Smooth muscle cell (in vitro differentiated cells): ENCODE results near the gene DLGAP1. TPM values are rescaled to one million over a fixed set of nuclear protein-coding genes. Genes with fewer than 3 reads are reported as not detected.

ENCODE experiments used
- DNase-seq: peaks from one replicate; lab custom pipeline; 2025; ENCODE audit not compliant: unreplicated experiment; lab: John Stamatoyannopoulos, UW
- H2AFZ ChIP-seq: fragments of 200-600 bp; sonication (generic); 2 replicates; pipeline ENCODE4 v1.6.0; 2016; ENCODE audit warnings: antibody characterized with exemption, low read depth, mild to moderate bottlenecking
- H3F3A ChIP-seq: fragments of 200-600 bp; sonication (generic); 2 replicates; pipeline ENCODE4 v1.6.0; 2017; ENCODE audit warnings: antibody characterized with exemption, low read depth
- H3K27ac ChIP-seq: fragments of 200-600 bp; sonication (generic); 2 replicates; pipeline ENCODE4 v1.5.1; 2016; ENCODE audit warnings: low read depth, mild to moderate bottlenecking
- H3K27me3 ChIP-seq: fragments of 200-600 bp; sonication (generic); 2 replicates; pipeline ENCODE4 v1.6.1; 2016; ENCODE audit warnings: low read depth, mild to moderate bottlenecking
- H3K36me3 ChIP-seq: fragments of 200-600 bp; sonication (generic); 2 replicates; pipeline ENCODE4 v1.5.1; 2016; ENCODE audit warnings: low read depth
- H3K4me1 ChIP-seq: fragments of 200-600 bp; sonication (generic); 2 replicates; pipeline ENCODE4 v1.5.1; 2016; ENCODE audit warnings: low read depth
- H3K4me2 ChIP-seq: fragments of 200-600 bp; sonication (generic); 2 replicates; pipeline ENCODE4 v1.6.0; 2016; ENCODE audit warnings: mild to moderate bottlenecking
- H3K4me3 ChIP-seq: fragments of 200-600 bp; sonication (generic); 2 replicates; pipeline ENCODE4 v1.5.1; 2016; ENCODE audit warnings: mild to moderate bottlenecking
- H3K79me2 ChIP-seq: fragments of 200-600 bp; sonication (generic); 2 replicates; pipeline ENCODE4 v1.6.0; 2016; ENCODE audit warnings: low read depth, mild to moderate bottlenecking
- H3K9ac ChIP-seq: fragments of 200-600 bp; sonication (generic); 2 replicates; pipeline ENCODE4 v1.6.0; 2016; ENCODE audit warnings: low read depth
- H3K9me3 ChIP-seq: fragments of 200-600 bp; sonication (generic); replicated peaks from 2 replicates; pipeline ENCODE4 v1.5.1; 2016; ENCODE audit warnings: low read depth
- H4K20me1 ChIP-seq: fragments of 200-600 bp; sonication (generic); 2 replicates; pipeline ENCODE4 v1.6.0; 2016; ENCODE audit warnings: low read depth
- WGBS: methylation state at CpG from one replicate; pipeline ENCODE4 v1.1.7; 2016; ENCODE audit warnings: low lambda C conversion rate; 5-methylcytosine and 5-hydroxymethylcytosine counted together
- polyA plus RNA-seq: library from polyadenylated mRNA; unstranded; fragments of >200 nt; fragmentation: Nextera tagmentation; extraction: Ambion mirVana; gene quantifications from 2 replicates; pipeline ENCODE4 v1.2.1, GENCODE V29; 2016
- total RNA-seq: library from RNA; depleted of rRNA; stranded (reverse); fragments of >200 nt; gene quantifications from 2 replicates; pipeline ENCODE4 v1.2.3, GENCODE V29; 2014
- TF ChIP-seq, protein P1 (sequence below): fragments of 200-600 bp; sonication (generic); IDR thresholded peaks from 2 replicates; pipeline ENCODE4 v1.5.1; 2017; ENCODE audit warnings: borderline replicate concordance, mild to moderate bottlenecking, antibody characterized with exemption; ENCODE audit not compliant: insufficient read depth, poor library complexity, severe bottlenecking

Gene DLGAP1
- total and polyA plus RNA-seq, 2 experiments from 2014 or later: 2.6 to 11.3 TPM

DNA sequence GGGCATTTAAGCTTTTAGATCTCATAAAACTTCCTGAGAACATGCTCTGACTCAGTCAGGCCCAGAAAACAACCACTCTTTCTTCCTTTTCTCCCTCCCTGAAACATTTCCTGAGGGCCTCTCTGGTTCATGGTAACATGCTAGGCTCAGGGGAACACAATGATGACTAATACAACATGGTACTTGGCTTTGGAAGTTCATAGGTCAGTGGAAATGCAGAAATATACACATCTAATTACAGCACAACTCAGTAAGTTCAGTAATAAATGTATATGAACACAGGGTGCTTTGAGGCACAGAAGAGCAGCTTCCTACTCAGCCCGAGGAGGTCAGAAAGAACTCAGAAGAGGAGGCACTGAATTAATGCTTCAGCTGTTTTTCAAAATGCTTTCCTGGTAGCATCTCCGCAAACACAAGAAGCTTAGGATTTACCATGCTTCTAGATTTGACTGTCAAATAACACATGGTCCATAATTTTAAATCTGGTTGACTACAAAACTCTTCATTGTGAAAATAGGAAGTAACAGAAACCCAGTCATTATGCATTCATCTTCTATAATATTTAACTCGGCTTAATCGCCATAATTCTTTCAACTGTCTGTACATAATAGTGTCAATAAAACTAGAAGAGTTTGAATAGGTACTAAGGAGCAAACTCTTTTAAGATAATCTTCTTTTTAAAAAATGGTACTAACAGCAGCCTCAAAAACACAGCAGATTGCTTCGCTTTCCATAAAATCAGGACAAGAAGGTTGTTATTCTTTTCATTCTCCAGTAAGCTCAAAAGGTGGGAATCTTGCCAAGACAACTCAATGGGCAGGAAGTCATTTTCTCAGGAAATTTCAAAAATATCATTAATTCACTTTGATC is 251.3 kb downstream of the DLGAP1 start:
- H3F3A ChIP-seq: no peaks in the 10 kb centered on the region
- H3K4me3 ChIP-seq: no peak overlapping the region
- TF ChIP-seq, protein P1, sequence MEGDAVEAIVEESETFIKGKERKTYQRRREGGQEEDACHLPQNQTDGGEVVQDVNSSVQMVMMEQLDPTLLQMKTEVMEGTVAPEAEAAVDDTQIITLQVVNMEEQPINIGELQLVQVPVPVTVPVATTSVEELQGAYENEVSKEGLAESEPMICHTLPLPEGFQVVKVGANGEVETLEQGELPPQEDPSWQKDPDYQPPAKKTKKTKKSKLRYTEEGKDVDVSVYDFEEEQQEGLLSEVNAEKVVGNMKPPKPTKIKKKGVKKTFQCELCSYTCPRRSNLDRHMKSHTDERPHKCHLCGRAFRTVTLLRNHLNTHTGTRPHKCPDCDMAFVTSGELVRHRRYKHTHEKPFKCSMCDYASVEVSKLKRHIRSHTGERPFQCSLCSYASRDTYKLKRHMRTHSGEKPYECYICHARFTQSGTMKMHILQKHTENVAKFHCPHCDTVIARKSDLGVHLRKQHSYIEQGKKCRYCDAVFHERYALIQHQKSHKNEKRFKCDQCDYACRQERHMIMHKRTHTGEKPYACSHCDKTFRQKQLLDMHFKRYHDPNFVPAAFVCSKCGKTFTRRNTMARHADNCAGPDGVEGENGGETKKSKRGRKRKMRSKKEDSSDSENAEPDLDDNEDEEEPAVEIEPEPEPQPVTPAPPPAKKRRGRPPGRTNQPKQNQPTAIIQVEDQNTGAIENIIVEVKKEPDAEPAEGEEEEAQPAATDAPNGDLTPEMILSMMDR: no peak
- no peaks in the 10 kb centered on the region for H3K36me3 ChIP-seq
- H3K27me3 ChIP-seq: no peaks in the 10 kb centered on the region
- H3K4me2 ChIP-seq: no peak overlapping the region
- no peaks in the 10 kb centered on the region for H3K4me1 ChIP-seq
- H3K27ac ChIP-seq: no peak overlapping the region
- peaks cover 3% of the 10 kb centered on the region for H4K20me1 ChIP-seq
- DNase-seq: no peak
- WGBS: 96% methylated on average over 5 of the region's 5 CpGs
- H3K9ac ChIP-seq: no peak overlapping the region
- no peaks in the 10 kb centered on the region for H3K9me3 ChIP-seq
- no peaks in the 10 kb centered on the region for H3K79me2 ChIP-seq
- H2AFZ ChIP-seq: no peak overlapping the region

GRCh38 chr18:4200399-4200798 is 254.7 kb downstream of the DLGAP1 start:
- H3K9ac ChIP-seq: no peak overlapping the region
- no peak overlapping the region for H3K4me2 ChIP-seq
- no peaks in the 10 kb centered on the region for H3K79me2 ChIP-seq
- H3K36me3 ChIP-seq: no peaks in the 10 kb centered on the region
- H4K20me1 ChIP-seq: no peaks in the 10 kb centered on the region
- no peaks in the 10 kb centered on the region for H3K9me3 ChIP-seq
- H3F3A ChIP-seq: no peaks in the 10 kb centered on the region
- TF ChIP-seq, protein P1: no peak
- H3K4me3 ChIP-seq: no peak overlapping the region
- DNase-seq: no peak
- H3K4me1 ChIP-seq: no peaks in the 10 kb centered on the region
- no peak overlapping the region for H2AFZ ChIP-seq
- no peaks in the 10 kb centered on the region for H3K27me3 ChIP-seq
- H3K27ac ChIP-seq: no peak overlapping the region

DNA sequence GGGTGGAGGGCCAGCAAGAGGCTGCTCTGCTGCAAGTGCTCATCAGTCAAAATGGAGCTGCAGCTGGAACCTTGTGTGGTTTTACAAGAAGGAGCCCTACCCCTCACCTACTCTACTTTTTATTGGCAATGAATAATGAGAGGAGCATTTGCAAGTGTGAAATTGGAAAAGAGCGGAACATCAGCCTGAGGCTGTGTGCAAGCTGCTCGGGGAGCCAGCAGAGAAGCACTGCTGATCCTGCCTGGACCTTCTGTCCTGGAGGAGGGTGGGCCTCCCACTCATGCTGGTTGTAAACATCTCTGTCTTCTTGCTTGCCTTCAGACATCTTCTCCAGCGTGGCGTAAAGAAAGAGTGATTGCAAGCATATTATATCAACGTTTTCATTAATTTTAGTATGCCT is 256.2 kb downstream of the DLGAP1 start:
- H3K9me3 ChIP-seq: no peaks in the 10 kb centered on the region
- WGBS: 84% methylated on average over 5 of the region's 5 CpGs
- H3K4me3 ChIP-seq: no peak overlapping the region
- H3K9ac ChIP-seq: no peak overlapping the region
- H3K27ac ChIP-seq: no peak overlapping the region
- no peaks in the 10 kb centered on the region for H3F3A ChIP-seq
- no peaks in the 10 kb centered on the region for H3K27me3 ChIP-seq
- no peak overlapping the region for H3K4me2 ChIP-seq
- no peak overlapping the region for H2AFZ ChIP-seq
- no peak for DNase-seq
- TF ChIP-seq, protein P1: no peak
- H4K20me1 ChIP-seq: no peaks in the 10 kb centered on the region
- H3K36me3 ChIP-seq: no peaks in the 10 kb centered on the region
- no peaks in the 10 kb centered on the region for H3K4me1 ChIP-seq
- H3K79me2 ChIP-seq: no peaks in the 10 kb centered on the region

- no peaks in the 10 kb centered on the region for H3K36me3 ChIP-seq
- H3K4me1 ChIP-seq: no peaks in the 10 kb centered on the region
- no peak overlapping the region for H3K4me2 ChIP-seq
- 18% methylated on average over 4 of the region's 4 CpGs for WGBS
- H3K4me3 ChIP-seq: no peak overlapping the region
- DNase-seq: no peak
- H3K79me2 ChIP-seq: no peaks in the 10 kb centered on the region
- no peaks in the 10 kb centered on the region for H3K9me3 ChIP-seq
- H3K9ac ChIP-seq: no peak overlapping the region
- no peak overlapping the region for H2AFZ ChIP-seq
- TF ChIP-seq, protein P1: no peak
- no peak overlapping the region for H3K27ac ChIP-seq
- H3K27me3 ChIP-seq: no peaks in the 10 kb centered on the region
- H3F3A ChIP-seq: no peaks in the 10 kb centered on the region
- H4K20me1 ChIP-seq: no peaks in the 10 kb centered on the region
Measured at GRCh38 chr18:4196351-4196750, 258.8 kb downstream of the DLGAP1 start.
